Activated CD4-positive, CD25-positive, alpha-beta regulatory T cell (primary cell): ENCODE measurements around the gene TRIM60.
"Not testable (repeated sequence)": the region's sequence is repeated elsewhere in the genome, so short reads cannot be mapped to it uniquely, and the experiment has no call there.

Source experiments
- DNase-seq, 4 experiments: peaks; one replicate each; lab custom pipeline; 2025; lab: John Stamatoyannopoulos, UW

TRIM60 gene

GRCh38 chr4:165053645-165054044, 21.8 kb downstream of the TRIM60 start, which contains the start of gene TRIM75:
TSS of gene TRIM75 (plus strand) at chr4:165053866. CDS start at chr4:165059148, 5,282 bp downstream.
- DNase-seq, result no peak

GRCh38 chr4:165055601-165056000, 23.8 kb downstream of the TRIM60 start:
- no peak for DNase-seq

GRCh38 chr4:165058666-165059065, 26.9 kb downstream of the TRIM60 start:
- no peak for DNase-seq

GRCh38 chr4:165059386-165059785, 27.6 kb downstream of the TRIM60 start:
- no peak for DNase-seq

GRCh38 chr4:165060938-165061337, 29.1 kb downstream of the TRIM60 start:
- DNase-seq, result no peak

GRCh38 chr4:165070560-165070959, 38.8 kb downstream of the TRIM60 start:
- no peak for DNase-seq

GRCh38 chr4:165073346-165073745, 41.5 kb downstream of the TRIM60 start:
- not testable (repeated sequence) for DNase-seq

- no peak for DNase-seq
Observed at GRCh38 chr4:165077034-165077578, 45.3 kb downstream of the TRIM60 start.

- no peak for DNase-seq
Observed at GRCh38 chr4:165079476-165079875, 47.7 kb downstream of the TRIM60 start.

- not testable (repeated sequence) for DNase-seq
Observed at GRCh38 chr4:165084787-165085186, 53.0 kb downstream of the TRIM60 start.

- DNase-seq, result no peak
Observed at GRCh38 chr4:165085946-165086345, 54.1 kb downstream of the TRIM60 start.

GRCh38 chr4:165088366-165088765, 56.6 kb downstream of the TRIM60 start:
- DNase-seq, result no peak
